Activated CD8-positive, alpha-beta memory T cell treated with anti-CD3 and anti-CD28 coated beads for 4 hours (primary cell): ENCODE results near the gene PLPPR4.
"Not testable (repeated sequence)": the region's sequence is repeated elsewhere in the genome, so short reads cannot be mapped to it uniquely, and the experiment has no call there.

Experiments used
- DNase-seq, 2 donors: peaks; one replicate each; pipeline ENCODE4 v3.0.0-alpha.2; 2020; ENCODE audit warnings: low read depth in 2 of 2

PLPPR4 gene

DNA sequence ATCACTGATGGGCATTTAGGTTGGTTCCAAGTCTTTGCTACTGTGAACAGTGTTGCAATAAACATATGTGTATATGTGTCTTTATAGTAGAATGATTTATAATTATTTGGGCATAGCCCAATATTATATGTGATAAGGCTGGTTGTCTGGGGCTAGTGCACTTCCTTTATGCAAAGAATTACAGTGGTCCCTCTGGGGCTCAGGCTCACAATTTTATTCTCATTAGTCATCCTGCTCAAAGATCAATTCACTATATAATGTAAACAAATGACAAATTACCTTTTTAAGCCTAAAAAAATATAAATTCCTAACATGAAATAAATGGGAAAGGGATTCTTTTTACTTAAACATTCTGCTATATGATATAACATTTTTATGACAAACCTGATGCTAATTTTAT lies 5.0 kb downstream of the PLPPR4 start:
- no peak for DNase-seq

DNA sequence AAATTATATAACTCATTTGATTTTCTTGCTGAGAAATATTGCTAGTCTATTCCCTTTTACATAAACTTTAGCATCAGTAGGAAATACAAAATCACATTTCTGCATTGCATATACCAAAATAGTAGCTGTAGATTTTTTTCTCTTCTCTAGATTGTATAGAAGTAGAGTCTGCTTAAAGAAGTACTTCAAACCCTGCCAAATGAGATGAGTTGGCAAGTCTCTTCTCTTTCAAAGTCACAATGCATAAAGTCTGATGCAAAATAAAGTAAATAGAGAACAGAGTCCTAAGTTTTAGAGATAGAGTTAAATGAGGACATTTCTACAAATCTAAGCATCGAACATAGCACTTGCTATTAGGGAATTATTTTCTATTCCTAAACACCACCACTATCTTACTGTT lies 6.4 kb downstream of the PLPPR4 start:
- no peak for DNase-seq

DNA sequence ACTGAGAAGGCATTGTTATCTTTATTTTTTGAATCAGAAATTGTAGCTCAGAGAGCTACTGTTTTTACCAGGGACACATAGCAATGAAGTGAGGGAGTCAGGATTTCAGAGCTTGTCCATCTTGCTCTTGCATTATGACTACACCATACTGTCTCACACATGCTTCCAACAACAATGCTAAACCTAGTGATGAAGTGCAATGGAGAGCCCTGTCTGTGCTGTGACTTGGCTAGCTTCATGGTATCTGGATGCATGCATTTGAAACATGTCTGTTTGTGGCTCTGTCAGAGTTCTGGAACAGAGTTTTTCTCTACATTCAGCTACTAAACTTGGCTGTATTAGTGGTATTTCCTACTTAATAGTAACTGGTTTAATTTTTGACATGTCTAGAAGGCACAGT lies 7.0 kb downstream of the PLPPR4 start:
- DNase-seq, result no peak

DNA sequence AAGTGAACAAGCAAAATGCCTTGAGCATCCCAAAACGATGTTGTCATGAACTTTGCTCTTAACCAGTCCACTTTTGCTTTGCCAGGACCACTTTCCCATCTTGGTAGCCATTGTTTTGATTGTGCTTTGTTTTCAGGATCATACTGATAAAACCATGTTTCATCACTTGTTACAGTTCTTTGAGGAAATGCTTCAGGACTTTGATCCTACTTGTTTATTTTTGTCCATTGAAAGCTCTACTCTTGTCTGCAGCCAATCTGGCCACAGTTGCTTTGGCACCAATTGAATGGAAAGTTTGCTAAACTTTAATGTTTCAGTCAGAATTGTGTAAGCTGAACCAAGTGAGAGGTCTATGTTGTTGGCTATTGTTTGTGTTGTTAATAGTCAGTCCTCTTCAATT lies 12.8 kb downstream of the PLPPR4 start:
- DNase-seq, result no peak

DNA sequence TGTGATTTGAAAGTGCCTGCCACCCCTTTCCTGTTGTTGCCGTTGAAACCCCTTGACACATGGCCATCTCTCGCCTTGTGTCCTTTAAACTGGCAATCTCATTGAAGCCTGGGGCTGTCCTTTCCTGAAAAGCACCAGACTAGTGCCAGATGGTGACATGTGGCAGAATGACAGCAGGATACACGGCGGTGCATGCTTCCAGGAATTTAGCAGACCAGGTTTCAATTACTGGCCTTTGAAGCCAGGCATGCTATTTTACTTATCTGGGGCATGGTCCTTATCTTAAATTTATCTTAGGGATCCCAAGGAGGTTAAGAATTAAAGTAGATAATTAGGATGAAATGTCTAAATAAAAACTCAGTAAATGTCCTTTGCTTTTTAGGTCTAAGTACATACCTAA lies 15.2 kb downstream of the PLPPR4 start:
- DNase-seq, result no peak

DNA sequence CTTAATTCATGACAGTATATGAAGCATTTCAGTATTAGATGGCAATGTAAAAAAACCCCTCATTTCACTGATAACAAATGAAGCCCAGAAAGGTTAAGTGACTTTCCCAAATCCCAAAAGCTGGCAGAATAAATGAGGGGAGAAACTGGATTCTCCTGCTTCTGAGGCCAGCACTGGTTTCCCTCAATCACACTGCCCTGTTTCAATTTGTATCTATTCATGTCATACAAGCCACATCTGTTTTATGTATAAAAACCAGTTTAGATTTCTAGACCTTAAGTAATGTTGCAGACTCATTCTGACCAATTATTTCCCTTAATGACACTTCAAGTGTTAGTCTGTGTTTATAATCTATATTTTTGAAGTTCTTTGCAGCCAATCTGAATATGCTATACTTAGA lies 16.8 kb downstream of the PLPPR4 start:
- DNase-seq, result no peak

- no peak for DNase-seq
These were observed 18.2 kb downstream of the PLPPR4 start for GRCh38 chr1:99282536-99282935.

GRCh38 chr1:99283521-99283920 lies 19.2 kb downstream of the PLPPR4 start:
- not testable (repeated sequence) for DNase-seq

DNA sequence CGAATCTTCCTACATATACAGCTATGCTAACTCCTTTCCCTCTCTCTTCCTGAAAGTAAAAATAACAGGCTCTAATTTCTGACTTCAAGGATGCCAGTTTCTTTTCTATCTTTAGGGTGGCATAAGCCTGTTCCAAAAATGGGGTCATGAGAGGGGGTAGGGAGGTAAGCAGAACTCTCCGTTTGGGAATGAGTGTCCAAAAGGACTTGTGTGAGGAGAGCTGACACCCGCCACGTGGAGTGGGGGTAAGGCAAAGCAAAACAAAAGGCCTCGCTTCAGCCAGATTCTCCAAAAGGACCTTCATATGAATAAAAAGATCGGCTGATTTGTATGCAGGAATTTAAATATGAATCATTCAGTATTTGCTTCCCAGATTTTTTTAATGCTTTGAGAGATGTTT lies 28.6 kb downstream of the PLPPR4 start:
- DNase-seq, result no peak

GRCh38 chr1:99297923-99298322 lies 33.6 kb downstream of the PLPPR4 start:
- no peak for DNase-seq

DNA sequence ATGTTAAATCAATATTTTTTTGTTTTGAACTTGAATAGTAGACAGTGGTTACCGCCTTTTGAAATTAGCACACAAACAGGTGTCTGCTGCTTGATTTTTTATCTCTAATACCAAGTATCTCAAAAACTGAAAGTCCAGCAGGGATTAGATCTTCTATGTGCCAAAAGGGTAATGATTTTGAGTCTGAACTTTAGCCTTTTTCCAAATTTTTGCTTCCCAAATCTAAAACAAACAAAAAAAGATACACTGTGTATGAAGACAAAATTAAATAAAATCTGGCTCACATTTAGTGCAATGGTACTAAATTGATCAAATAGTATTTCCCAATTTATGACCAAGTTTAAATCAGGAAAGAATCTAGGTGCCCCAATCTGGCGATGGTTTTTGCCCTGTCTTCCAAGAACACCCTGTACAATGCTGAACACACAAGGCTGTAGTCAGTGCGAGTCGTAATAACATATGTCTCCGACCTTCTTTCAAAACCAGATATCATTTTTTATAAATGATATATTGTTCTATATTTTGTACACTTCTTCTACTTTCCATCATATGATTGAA lies 40.5 kb downstream of the PLPPR4 start:
- no peak for DNase-seq

DNA sequence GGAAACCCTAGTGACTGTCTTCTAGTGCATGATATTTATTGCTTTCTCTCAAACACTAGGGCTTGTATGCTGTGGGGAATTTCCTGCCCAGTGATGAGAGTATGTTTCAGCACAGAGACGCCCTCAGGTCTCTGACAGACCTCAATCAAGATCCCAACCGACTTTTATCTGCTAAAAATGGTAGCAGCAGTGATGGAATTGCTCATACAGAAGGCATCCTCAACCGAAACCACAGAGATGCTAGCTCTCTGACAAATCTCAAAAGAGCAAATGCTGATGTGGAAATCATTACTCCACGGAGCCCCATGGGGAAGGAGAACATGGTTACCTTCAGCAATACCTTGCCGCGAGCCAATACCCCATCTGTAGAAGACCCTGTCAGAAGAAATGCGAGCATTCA lies 41.3 kb downstream of the PLPPR4 start:
- DNase-seq, result no peak

- no peak for DNase-seq
These were observed 41.8 kb downstream of the PLPPR4 start for GRCh38 chr1:99306056-99306455.

DNA sequence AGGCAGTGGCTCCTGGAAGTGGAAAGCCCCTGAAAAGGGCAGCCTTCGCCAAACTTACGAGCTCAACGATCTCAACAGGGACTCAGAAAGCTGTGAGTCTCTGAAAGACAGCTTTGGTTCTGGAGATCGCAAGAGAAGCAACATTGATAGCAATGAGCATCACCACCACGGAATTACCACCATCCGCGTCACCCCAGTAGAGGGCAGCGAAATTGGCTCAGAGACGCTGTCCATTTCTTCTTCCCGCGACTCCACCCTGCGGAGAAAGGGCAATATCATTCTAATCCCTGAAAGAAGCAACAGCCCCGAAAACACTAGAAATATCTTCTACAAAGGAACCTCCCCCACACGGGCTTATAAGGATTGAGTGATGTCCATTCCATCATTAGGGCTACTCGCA lies 42.4 kb downstream of the PLPPR4 start:
- no peak for DNase-seq

DNA sequence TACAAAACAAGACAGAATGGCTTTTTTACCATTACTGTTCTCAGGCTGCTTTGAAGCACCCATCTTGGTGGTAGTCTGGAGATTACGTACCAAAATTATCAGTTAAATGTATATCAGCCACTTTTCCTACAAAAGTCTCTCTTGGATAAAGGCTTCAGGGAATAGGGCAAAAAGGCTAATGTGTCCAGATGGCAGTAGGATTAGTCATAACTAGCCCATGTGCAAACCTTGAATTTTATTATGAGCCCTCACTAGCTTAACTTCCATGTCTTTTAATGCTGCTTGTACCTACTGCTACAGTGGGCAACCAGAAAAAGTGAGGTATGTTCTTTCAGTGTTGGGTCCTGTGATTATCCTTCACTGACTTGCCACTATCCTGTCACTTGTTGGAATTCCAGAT lies 51.0 kb downstream of the PLPPR4 start:
- DNase-seq, result no peak

DNA sequence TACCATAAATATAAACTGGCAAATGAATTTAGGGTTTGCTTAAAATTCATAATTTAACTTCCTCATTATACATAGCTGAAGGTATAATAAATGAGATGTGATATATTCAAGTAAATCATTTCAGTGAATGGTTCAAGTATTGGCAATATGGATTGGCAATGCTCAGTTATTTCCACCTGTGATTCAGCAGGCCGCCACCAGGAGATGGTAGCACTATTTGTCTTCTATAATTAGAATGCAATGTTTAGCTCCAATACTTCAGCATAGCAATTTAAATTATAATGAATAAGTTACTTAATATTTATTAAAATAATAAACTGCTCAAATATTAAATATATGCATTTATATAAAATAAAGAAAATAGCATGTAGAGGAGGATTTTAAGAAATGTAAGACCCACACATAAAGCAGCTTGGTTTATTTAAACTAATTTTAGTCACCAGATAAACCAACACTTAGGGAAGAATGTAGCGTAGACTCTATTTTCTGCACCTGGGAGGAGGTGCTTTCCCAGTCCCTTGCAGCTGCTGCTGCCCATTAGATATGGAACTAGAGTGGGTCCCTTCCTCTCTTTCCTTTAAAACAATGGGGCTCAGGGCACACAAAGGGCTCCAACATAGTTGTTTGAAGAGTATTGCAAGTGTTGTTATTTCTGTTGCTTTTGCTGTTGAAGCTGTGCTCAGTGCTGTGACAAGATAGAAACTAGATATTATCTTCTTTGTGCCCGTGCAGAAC lies 62.1 kb downstream of the PLPPR4 start:
- DNase-seq, result no peak

GRCh38 chr1:99327357-99327756 lies 63.1 kb downstream of the PLPPR4 start:
- DNase-seq, result no peak

- DNase-seq, result no peak
These were observed 63.9 kb downstream of the PLPPR4 start for GRCh38 chr1:99328171-99328570.

- no peak for DNase-seq
These were observed 66.8 kb downstream of the PLPPR4 start for GRCh38 chr1:99331083-99331482.

DNA sequence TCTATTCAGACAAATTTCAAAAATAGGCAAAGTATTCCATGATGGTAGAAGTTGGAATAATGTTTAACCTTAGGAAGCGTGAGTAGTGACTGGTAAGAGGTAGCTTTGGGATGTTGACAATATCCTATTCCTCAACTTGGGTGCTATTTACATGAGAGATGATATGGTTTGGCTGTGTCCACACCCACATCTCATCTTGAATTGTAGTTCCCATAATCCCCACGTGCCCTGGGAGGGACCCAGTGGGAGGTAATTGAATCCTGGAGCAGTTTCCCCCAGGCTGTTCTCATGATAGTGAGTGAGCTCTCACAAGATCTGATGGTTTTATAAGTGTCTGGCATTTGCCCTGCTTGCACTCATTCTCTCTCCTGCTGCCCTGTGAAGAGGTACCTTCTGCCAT lies 67.3 kb downstream of the PLPPR4 start:
- no peak for DNase-seq

GRCh38 chr1:99332561-99332960 lies 68.3 kb downstream of the PLPPR4 start:
- no peak for DNase-seq

DNA sequence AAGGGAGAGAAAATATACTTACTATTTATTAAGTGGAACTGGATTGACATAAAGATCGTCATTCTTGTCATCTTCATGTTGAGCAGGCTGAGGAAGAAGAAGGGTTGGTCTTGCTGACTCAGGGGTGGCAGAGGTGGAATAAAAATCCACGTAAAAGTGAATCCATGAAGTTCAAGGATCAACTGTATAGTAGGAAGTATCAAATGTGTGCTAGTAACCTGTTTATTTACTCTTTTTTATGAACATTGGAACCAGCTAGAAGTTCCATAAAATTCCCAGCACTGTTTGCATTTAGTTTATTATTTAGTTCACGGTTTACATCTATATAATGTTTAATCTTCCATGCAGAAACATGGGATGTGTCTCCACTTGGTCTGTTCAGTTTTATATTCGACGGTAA lies 70.7 kb downstream of the PLPPR4 start:
- DNase-seq, result no peak

- no peak for DNase-seq
These were observed 82.9 kb downstream of the PLPPR4 start for GRCh38 chr1:99347041-99347684.
